HT-29 (cell line): ENCODE data around the gene BEST1. TPM values are rescaled to one million over a fixed set of nuclear protein-coding genes. Genes with fewer than 3 reads are reported as not detected.

Source experiments
- DNase-seq: peaks from one replicate; pipeline ENCODE4 v3.0.0-alpha.2; 2015; ENCODE audit warnings: low spot score
- total RNA-seq: library from RNA; depleted of rRNA; stranded (reverse); fragments of >200 nt; shearing (Covaris generic); gene quantifications from 2 replicates; pipeline ENCODE4 v1.2.3, GENCODE V29; 2014; rRNA removed

Gene BEST1
- 0.46 TPM in 1 of 2 replicates, not detected in the other for total RNA-seq

DNA sequence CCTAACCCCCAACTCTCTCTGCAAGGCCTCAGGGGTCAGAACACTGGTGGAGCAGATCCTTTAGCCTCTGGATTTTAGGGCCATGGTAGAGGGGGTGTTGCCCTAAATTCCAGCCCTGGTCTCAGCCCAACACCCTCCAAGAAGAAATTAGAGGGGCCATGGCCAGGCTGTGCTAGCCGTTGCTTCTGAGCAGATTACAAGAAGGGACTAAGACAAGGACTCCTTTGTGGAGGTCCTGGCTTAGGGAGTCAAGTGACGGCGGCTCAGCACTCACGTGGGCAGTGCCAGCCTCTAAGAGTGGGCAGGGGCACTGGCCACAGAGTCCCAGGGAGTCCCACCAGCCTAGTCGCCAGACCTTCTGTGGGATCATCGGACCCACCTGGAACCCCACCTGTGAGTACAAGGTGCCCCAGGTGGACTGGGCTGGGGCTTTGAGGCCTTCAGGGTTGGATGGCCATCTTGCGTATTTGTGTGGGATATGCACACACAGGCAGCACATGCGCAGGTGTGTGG, at the start of gene BEST1:
TSS of gene BEST1 (plus strand) at position 317 of the 513 bp plus-strand sequence. CDS start 1,456 bp downstream, outside the sequence.
- no peak for DNase-seq

DNA sequence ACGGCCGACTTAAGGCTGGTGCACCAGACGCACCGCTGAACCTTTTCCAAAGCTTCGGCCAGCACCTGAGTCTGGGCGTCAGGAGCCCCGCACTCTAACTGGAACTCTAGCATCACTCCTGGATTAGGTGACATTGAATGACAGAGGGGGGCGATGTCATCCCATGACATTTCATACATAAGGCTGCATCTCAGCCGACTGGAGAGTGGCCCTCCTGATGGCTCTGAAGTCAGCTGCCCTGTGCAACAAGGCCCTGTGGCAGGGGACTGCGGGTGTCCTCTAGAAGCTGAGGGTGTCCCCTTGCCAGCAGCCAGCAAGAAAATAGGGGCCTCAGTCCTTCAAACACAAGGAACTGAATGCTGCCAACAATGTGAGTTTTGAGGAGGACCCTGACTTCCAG, 48.8 kb upstream of the BEST1 start:
- DNase-seq = no peak

DNA sequence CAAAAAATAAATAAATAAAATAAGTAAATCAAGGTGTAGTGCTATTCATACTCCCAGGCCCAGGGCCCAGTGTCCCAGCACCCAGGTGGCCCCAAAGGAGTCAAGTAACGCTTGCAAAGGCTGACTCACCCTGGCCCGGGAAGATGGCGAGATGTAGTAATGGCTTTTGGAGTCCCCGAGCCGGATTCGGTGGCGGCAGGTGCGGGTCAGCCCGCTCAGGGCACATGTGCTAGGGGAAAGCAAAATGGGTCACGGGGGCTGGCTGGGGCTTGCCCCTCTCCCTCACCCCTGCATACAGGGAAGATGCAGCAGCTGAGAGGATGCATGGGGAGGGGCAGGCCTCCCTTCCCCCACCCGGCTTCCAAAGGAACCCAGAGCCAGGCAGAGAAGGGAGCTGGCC, 47.8 kb upstream of the BEST1 start:
- DNase-seq = no peak

DNA sequence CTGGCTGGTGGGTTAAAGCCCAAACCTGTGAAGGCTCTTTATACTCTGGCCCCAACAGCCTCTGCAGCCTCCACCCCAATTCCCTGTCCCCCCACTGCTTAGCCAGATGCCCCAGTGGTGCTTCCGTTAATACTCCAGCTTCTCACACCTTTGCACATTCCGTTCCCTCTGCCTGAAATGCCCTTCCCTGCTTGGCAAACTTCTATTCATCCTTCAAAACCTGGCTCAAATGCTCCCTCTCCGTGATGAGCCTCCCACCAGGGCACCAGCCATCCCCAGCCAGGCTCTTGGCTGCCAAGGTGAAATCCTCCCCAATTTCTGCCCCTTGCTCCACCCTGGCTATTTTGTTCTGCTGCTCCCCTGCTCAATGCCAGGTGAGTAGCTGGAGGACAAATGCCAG, 46.3 kb upstream of the BEST1 start:
- no peak for DNase-seq

DNA sequence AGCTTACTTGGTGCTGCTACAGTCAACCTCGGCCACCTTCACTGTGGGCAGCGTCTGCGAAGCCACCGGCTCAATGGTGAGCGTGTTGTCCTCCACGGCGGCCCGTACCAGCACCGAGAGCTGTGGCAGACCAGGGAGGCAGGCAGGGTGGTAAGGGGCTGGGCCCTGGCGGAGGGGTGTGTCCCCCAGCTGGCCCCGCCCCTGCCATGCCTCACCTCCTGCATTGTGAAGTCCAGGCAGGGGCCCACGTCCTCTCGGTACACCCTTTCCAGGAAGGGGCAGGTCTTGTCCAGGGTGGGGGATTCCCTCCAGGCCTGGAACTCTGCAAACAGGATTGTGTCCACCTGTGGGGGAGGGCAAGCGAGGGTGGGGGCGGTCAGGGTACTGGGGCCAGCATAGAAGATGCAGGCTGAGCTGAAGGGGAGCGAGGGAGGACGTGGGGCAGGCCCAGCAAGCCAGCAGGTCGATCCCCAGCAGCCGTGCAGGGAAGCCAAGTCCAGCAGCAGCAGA, 45.6 kb upstream of the BEST1 start:
- DNase-seq = no peak

DNA sequence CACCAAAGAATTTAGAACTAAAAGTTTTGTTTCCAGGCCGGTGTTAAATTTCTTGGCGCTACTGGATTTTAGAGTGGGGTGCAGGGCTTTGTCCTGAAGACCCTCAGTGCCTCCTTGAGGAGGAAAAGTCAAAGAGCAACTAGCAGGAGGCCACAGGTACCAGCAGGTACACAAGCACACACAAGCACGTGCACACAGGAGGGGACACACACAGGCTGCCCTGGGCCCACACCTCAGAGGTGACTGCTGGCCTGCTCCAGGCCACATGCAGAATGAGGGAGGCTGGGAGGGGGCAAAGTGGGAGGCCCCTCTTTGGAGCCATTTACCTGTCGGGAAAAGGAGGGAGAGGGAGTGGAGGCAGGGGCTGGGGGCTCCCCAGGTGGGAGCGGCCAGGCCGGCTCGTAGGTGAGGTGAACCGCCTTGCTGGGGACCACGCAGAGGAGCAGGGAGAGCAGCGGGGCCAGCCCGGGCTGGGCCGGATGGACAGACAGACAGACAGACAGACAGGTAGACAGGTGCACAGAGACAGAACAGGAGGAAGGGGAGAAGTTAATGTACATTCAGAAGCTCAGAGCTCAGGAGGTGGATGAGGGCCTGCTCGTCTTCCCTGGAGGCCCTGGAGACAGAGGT, 45.0 kb upstream of the BEST1 start:
- no peak for DNase-seq

DNA sequence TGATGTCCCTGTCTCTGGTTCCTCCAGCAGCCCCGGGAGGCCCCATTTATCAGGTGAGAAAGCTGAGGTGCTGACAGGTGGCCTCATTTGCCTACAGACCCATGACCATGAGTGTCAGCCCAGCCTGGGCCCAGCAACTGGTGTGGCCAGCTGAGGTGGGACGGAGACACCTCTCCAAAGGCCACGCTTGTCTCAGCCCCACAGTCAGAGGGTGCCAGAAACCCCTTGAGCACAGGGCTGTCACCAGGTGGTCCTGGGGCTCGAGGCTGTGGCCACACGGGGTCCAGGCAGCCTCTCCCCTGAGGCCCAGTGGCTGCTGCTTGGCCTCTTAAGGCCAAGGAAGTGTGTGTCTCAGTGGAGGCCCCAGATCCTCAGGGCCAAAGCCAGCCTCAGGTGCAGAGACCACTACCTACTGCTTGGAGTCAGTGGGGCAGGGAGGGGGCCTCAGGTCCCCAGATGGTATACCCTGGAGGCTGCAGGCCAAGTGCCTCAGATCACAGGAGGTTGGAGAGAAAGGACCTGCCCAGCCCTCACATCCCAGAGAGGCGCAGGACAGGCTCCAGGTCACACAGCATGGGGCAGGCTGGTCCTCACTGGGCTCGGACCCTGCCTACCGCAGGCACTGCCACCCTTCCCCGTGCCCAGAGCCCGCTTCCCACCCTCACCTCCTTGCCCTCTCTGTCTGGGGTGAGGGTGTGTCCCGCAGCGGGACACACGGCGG, 44.2 kb upstream of the BEST1 start:
- DNase-seq = no peak

DNA sequence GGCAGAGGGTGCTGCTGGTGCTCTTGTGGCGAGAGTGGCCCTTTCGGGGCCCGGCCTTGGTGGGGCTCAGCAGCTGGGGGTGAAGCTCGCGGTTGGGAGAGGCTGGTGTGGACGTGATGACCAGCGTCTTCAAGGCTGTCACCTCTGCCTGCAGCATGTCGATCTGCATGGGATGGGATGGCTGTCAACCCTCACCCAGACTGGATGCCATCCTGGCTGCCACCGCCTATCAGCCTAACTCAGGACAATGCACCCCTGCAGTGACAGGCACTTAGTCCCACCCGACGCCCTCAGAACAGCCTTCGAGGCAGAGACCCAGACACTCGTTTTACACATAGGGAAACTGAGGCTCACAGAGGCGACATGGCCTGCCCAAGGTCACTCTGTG, 43.6 kb upstream of the BEST1 start:
- DNase-seq = no peak

DNA sequence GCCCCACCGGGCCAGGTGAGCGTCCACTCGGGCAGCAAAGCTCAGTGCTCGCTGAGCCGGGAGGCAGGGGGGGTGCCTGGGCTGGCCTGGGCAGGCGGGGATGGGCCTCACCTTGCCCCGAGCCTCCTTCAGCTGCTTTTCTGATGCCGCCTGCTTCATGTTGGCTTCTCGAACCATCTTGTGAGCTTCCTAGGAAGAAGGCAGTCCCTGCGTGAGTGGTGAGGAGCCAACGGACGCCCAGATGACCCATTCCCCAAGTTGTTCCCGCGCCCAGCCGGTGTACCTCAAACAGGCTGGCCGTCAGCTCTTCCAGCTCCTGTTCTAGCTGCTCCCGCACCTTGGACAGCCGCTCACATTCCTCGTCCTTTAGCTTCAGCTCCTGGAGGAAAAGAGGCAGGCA, 42.9 kb upstream of the BEST1 start:
- DNase-seq = no peak

DNA sequence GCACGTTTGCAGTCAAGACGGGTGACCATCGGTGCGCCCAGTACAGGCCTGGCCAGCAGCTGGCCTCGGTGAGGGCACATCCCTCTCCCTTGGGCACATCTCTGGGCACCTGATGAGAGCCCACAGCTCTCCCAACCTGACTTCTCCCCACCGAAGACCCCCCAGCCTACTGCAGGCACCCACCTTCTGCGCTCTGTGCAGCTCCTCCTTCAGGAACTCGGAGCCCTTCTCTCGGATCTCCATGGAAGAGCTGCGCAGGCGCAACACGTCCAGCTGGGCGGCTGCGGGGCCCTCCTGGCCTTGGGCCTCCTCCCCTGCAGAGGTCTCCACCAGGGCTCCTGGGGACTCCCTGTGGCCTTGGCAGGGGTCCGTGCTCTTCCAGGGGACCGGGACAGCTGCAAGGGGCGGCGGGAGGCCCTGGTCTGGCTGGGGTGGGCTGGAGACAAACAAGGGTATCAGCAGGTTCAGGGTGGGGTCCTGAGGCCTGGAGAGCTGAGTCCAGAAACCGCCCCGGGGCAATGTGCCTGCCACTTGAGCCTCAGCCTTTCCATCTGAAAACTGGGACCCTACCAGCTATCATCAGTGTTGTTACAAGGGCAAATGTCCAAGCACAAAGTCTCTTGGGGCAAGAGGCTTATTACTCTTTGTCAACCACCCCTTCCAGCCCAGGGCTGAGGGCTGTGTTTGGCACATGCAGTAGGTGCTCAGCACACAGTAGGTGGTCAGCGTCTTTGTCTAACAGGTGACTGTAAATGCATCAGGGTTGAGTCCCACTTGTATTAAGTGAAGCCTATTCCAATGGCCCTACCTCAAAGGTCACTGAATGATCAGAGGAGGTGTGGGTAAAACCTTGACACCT, 42.1 kb upstream of the BEST1 start:
- no peak for DNase-seq

DNA sequence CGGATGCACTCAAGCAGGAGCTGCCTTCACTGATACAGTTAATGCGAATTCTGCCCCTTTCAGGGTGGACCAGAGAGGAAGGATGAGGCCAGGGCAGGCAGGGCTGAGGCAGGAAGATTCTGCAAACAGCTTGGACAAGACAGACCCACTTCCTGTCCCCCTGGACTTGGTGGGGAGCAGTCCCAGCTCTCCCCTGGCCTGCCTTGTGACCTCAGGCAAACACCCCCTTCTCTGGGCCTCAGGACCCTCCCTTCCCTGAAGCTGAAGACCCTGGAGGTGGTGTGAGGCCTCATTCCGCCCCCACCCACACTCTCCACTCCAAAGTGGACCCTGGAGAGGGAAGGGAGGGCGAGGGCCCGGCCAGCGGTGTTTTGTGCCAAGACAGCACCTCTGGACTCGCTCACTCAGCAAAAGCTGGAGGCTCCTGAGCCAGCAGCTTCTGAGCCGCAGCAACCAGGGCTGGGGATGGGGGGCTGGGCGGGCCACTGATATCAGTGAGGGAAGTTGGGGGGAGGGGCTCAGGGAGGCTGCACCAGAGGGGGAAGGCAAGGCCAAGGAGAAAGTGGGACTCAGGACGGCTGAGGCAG, 41.3 kb upstream of the BEST1 start:
- DNase-seq = no peak

DNA sequence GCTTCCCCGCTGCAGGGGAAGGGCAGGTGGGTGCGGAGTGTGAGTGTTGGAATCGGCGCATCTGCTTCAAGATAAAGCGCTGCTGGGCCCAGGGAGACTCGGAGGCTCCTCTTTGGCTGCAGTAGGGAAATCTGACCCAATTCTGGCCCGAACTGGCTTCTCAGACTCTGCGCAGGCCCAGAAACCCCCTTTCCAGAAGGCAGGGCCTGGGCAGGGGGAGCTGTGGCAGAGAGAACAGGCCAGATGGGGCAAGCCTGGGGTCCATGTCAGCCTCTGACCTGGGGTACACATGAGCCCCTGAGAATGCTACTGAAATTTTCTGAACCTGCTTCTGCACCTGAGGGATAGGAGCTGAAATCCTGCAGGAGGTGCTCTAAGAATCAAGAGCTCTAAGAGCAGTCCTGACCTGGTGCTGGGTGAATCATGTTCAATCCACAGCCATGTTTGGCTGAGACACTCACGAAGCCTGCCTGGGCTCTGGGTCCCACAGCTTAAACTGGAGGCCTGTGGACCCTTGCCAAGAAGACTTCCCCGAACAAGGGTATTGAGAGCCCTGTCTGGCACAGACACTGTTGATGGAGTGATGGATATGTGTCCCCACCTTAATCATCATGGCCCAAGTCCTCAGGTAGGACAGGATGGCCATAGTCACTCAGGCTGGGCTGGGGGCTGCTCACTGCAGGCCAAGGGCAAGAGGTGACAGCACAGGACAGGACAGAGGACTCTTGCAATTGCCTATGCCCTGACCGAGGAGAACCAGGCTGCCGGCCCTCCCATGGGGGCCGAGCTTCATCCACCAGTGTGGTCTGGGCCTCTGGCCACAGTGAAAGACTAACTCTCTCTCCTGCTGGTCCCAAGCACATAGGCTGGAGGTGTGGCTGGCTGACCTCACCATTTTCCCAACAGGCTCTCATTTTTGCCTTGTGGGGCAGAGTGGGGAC, 39.7 kb upstream of the BEST1 start:
- DNase-seq = no peak

DNA sequence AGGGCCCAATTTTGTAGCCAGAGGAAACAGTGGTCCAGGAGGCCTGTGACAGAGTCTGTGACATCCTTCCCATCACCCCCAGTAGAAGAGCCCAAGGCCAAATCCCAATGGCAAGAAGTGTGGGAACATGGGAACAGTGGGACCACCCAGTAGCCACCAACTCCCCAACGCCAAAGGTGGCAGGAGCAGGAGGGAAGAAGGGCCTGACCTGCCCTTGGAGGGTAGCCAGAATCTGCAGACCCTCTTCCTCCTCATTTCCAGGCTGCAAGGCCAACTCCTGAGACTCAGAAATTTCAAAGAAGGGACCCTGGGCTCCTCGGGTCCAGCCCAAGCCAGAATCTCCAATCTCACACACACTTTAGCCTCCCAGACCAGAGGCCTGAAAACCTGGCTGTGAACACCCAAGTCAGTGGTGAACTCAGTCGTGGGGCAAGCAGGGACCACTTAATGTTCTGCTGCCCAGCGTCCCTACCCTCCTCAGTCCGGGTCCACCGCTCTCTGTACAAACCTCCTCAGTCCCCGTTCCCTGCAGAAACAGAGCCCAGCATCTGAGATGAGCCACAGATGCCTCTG, 38.9 kb upstream of the BEST1 start:
- no peak for DNase-seq

DNA sequence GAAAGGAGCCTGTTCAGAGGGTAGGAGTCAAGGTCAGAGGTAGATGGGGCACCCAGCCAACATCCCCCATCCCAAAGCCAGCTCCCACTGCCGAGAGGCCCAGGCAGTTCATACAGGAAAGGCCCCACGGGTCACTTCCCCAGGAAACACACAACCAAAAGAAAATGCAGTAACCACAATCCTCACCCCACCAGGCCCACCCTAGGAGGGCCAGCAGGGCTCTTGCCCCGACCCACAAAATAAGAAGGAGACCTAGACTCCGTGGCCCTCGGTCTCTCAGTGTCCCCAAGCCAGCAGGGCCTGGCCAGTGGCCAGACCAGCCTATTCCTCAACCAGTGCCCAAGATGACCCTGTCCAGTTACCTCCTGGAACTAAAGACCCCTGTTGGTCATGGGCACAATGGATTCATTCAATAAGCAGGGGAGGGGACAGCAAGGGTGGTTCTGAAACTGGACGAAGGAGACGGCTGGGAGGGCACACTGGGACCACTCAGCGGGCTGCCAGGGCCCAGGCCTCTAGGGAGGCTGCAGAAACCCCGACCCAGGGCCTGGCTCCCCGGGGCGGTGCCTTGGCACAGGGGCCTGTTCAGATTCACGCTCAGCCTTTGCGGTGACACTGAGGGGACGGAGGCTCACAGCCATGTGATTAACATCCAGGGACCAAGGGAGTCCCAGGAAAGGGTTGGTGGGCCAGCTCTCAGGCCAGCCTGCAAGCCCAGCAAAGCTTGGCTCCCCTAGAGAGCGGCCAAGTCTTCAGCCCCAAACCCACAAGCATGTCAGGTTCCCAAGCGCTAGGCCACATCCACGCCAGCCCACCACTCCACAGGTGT, 38.2 kb upstream of the BEST1 start:
- DNase-seq = no peak

DNA sequence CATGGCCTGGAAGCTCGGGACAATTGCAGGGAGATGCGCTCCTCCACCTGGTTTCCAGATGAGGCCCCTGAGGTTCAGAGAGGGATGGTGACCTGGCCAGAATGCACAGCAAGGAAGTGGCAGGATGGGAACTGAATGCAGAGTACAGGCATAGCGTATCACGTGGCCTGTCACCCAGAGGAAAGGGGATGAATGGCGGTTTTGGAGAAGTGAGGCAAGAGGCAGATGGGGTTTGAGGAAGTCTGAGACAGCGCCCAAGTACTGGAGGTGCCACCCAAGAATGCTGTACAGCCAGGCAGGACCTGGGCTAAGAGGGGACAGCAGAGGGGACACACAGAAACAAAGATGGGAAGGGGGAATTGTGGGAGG, 37.6 kb upstream of the BEST1 start:
- no peak for DNase-seq

DNA sequence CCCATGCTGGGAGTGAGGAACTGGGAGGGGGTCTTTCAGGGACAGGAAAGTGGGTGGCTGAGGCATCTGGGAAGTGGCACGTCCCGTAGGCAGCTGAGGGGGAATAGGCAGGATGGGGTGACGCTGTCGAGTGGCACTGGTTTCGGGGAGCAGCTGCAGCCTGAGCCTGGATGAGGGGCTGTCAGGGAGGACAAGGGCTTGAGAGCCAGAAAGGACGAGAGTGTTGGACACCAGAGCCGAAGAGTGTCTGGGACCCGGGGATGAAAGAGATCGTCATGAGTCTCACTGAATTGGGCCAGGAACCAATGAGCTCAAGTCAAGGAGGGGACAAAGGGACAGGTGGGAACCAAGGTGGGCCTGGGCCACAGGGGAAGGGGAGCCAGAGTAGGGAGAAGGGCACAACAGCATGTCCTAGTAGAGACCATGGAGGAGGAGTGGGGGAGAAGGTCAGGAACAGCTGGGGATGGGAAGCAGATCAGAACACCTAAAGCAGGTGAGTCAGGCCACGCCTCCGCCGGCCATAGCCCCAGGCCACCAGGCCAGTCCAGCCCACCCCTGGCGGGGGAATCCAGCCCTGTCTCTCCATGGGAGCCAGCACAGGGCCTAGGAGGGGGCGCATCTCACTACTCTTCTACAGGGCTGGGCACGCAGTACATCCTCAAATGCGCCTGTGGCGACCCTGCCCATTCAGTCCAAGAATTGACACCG, 37.0 kb upstream of the BEST1 start:
- DNase-seq = no peak

DNA sequence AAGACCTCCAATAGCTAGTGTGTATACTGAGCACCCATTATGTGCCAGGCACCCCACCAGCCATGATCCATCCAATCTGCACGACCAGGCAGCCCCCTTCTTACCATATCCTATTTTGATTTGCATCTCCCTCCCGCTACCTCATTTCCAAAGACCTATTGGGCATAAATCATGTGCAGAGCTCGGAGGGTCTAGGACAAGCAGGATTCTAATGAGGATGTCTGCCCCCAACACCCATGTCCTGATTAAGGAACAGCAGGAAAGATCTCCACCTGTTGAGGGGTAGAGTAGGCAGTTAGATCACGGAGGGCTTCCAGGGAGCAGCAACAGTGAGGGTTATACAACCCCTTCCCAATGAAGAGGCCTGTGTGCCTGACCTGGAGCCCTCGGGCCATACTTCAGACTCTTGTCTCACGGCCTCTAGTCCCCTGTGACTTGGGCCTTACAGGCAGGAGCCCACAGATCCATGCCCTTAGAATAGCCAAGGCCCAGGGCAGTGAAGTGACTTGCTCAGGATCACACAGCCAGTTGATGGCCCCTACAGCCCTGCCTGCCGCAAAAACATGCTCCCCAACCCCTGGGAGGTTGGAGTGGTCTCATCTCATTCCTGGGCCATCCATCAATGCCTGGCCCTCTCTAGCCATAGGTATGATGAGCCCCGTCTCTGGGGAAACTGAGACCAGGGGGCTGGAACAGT, 36.3 kb upstream of the BEST1 start:
- no peak for DNase-seq
